Measurements from ENCODE around the gene ZDHHC11.
"Not testable (repeated sequence)": the region's sequence is repeated elsewhere in the genome, so short reads cannot be mapped to it uniquely, and the experiment has no call there.

Gene ZDHHC11

GRCh38 chr5:763998-764781 lies 86.6 kb downstream of the ZDHHC11 start:
- TF ChIP-seq ZFX (IDR thresholded peaks at IDR 0.05): no peak
- TF ChIP-seq CTCF (conservative IDR thresholded peaks at IDR 0.05): no peak

GRCh38 chr5:763397-763796 lies 87.4 kb downstream of the ZDHHC11 start:
- TF ChIP-seq CTCF (conservative IDR thresholded peaks at IDR 0.05) (no peak), ZFX (IDR thresholded peaks at IDR 0.05) (no peak)
- no peak overlapping the region for H3K27ac ChIP-seq

More at GRCh38 chr5:763998-764781, 86.6 kb downstream of the ZDHHC11 start:
- H3K27ac ChIP-seq: no peak overlapping the region

- not testable (repeated sequence) for H3K27ac ChIP-seq
Measured at GRCh38 chr5:762996-763395, 87.8 kb downstream of the ZDHHC11 start.

- TF ChIP-seq ZFX (IDR thresholded peaks at IDR 0.05): no peak
- TF ChIP-seq CTCF (conservative IDR thresholded peaks at IDR 0.05): no peak
- H3K27ac ChIP-seq: no peak overlapping the region
Measured at GRCh38 chr5:761854-762710, 88.7 kb downstream of the ZDHHC11 start.

- H3K27ac ChIP-seq: no peak overlapping the region
- TF ChIP-seq ZFX (IDR thresholded peaks at IDR 0.05) (no peak), CTCF (conservative IDR thresholded peaks at IDR 0.05) (no peak)
Measured at GRCh38 chr5:761059-761771, 89.6 kb downstream of the ZDHHC11 start.

- H3K27ac ChIP-seq: no peak overlapping the region
- TF ChIP-seq CTCF (conservative IDR thresholded peaks at IDR 0.05): no peak
- TF ChIP-seq ZFX (IDR thresholded peaks at IDR 0.05): no peak
Measured at GRCh38 chr5:760363-761058, 90.3 kb downstream of the ZDHHC11 start.

- TF ChIP-seq CTCF (conservative IDR thresholded peaks at IDR 0.05): no peak
- TF ChIP-seq ZFX (IDR thresholded peaks at IDR 0.05): no peak
- H3K27ac ChIP-seq: no peak overlapping the region
Measured at GRCh38 chr5:759781-760362, 90.9 kb downstream of the ZDHHC11 start.

Measured in C4-2B (cell line).